Endodermal cell (in vitro differentiated cells): ENCODE data around the gene COG2. TPM values are rescaled to one million over a fixed set of nuclear protein-coding genes. Genes with fewer than 3 reads are reported as not detected.

ENCODE experiments used
- DNase-seq: peaks from one replicate; pipeline ENCODE4 v3.0.0-alpha.2; 2017
- H3K27ac ChIP-seq: 2 replicates; pipeline ENCODE4 v1.5.1; 2013; ENCODE audit warnings: mild to moderate bottlenecking, low read depth, low read length, moderate library complexity
- H3K27me3 ChIP-seq: 2 replicates; pipeline ENCODE4 v1.6.1; 2013; ENCODE audit warnings: mild to moderate bottlenecking, low read length, moderate library complexity; ENCODE audit not compliant: insufficient read depth, control insufficient read depth, poor library complexity, severe bottlenecking
- H3K36me3 ChIP-seq: 2 replicates; pipeline ENCODE4 v1.7.0; 2013; ENCODE audit warnings: mild to moderate bottlenecking, low read length, moderate library complexity; ENCODE audit not compliant: control insufficient read depth, insufficient read depth
- H3K4me1 ChIP-seq: one replicate; pipeline ENCODE4 v1.7.0; 2013; ENCODE audit warnings: low read length; ENCODE audit not compliant: control insufficient read depth, insufficient read depth
- H3K4me3 ChIP-seq: 2 replicates; pipeline ENCODE4 v1.5.1; 2013; ENCODE audit warnings: mild to moderate bottlenecking, low read length, moderate library complexity
- H3K9ac ChIP-seq: 2 replicates; pipeline ENCODE4 v1.6.1; 2013; ENCODE audit warnings: mild to moderate bottlenecking, low read length, moderate library complexity; ENCODE audit not compliant: poor library complexity, severe bottlenecking; ENCODE audit errors: extremely low read depth
- H3K9me3 ChIP-seq: 2 replicates; pipeline ENCODE4 v1.6.1; 2013; ENCODE audit warnings: mild to moderate bottlenecking, low read length, moderate library complexity; ENCODE audit not compliant: control insufficient read depth
- H3K27ac Mint-ChIP-seq: 2 replicates; pipeline ENCODE4 v1.8.0; 2020; ENCODE audit warnings: mixed read lengths
- H3K27me3 Mint-ChIP-seq: 2 replicates; pipeline ENCODE4 v1.8.0; 2021; ENCODE audit warnings: mild to moderate bottlenecking, mixed read lengths; ENCODE audit not compliant: insufficient read depth
- H3K36me3 Mint-ChIP-seq: 2 replicates; pipeline ENCODE4 v1.8.0; 2020; ENCODE audit warnings: low read depth, mixed read lengths
- H3K4me1 Mint-ChIP-seq: 2 replicates; pipeline ENCODE4 v1.8.0; 2020; ENCODE audit warnings: mixed read lengths
- H3K4me3 Mint-ChIP-seq: 2 replicates; pipeline ENCODE4 v1.8.0; 2020; ENCODE audit warnings: mild to moderate bottlenecking, moderate library complexity, mixed read lengths
- H3K9me3 Mint-ChIP-seq: 2 replicates; pipeline ENCODE4 v1.8.0; 2020; ENCODE audit warnings: mild to moderate bottlenecking, mixed read lengths
- CTCF ChIP-seq: fragments of 200-600 bp; sonication (generic); conservative IDR thresholded peaks from 2 replicates; pipeline ENCODE4 v1.5.0; 2021; ENCODE audit warnings: antibody characterized with exemption, mild to moderate bottlenecking
- WGBS, 2 experiments: methylation state at CpG; one replicate each; pipeline versions ENCODE4 v1.1.5 to v1.1.7; 2013; ENCODE audit warnings: missing lambda C conversion rate in 2 of 2, mixed read lengths in 1 of 2; ENCODE audit not compliant: insufficient coverage in 1 of 2, insufficient read length in 1 of 2; 5-methylcytosine and 5-hydroxymethylcytosine counted together
- total RNA-seq, 2 donors: library from RNA; stranded (reverse); fragmentation: NEBNext Ultra II Directional in 1 of 2; extraction: Animal tissue kit (Norgen Biotek cat#: 25700) in 1 of 2; gene quantifications; 2 replicates in 1 of 2; 3 replicates in 1 of 2; pipeline ENCODE4 v1.2.1, GENCODE V29; 2021

The COG2 gene
- total RNA-seq, 2 donors from 2014 or later = 26.1 to 29.7 TPM

- H3K9me3 Mint-ChIP-seq = no peaks in the 10 kb centered on the region
- H3K27me3 Mint-ChIP-seq = peaks cover 15% of the 10 kb centered on the region
- Histone ChIP-seq H3K9me3 (no peaks in the 10 kb centered on the region), H3K27me3 (peaks cover 13% of the 10 kb centered on the region), H3K36me3 (no peaks in the 10 kb centered on the region), H3K9ac (no peak overlapping the region), H3K4me1 (peaks cover 3% of the 10 kb centered on the region), H3K4me3 (peak overlapping the region; percentile 100), H3K27ac (no peak overlapping the region)
- H3K36me3 Mint-ChIP-seq = peaks cover 5% of the 10 kb centered on the region
- no peak for DNase-seq
- WGBS, 2 experiments = 6 to 9% methylated on average over 14 to 18 of the region's 18 CpGs
- peak overlapping the region; percentile 94 for H3K27ac Mint-ChIP-seq
- peaks cover 15% of the 10 kb centered on the region for H3K4me1 Mint-ChIP-seq
- TF ChIP-seq CTCF = no peak
- peak overlapping the region; percentile 91 for H3K4me3 Mint-ChIP-seq
Observed at GRCh38 chr1:230641900-230642262, 400 bp upstream of the COG2 start.

- H3K27me3 ChIP-seq = peaks cover 6% of the 10 kb centered on the region
- no peaks in the 10 kb centered on the region for H3K9me3 ChIP-seq
- TF ChIP-seq CTCF = no peak
- no peak for DNase-seq
- Mint-ChIP-seq H3K27me3 (peaks cover 6% of the 10 kb centered on the region), H3K4me3 (peak overlapping the region; percentile 91), H3K27ac (no peak overlapping the region), H3K9me3 (no peaks in the 10 kb centered on the region), H3K36me3 (peaks cover 5% of the 10 kb centered on the region), H3K4me1 (peaks cover 15% of the 10 kb centered on the region)
- peak overlapping the region; percentile 100 for H3K4me3 ChIP-seq
- H3K27ac ChIP-seq = no peak overlapping the region
- H3K9ac ChIP-seq = no peak overlapping the region
- H3K4me1 ChIP-seq = peaks cover 3% of the 10 kb centered on the region
- H3K36me3 ChIP-seq = no peaks in the 10 kb centered on the region
- WGBS, 2 experiments = 68 to 80% methylated on average over 1 to 4 of the region's 4 CpGs
Observed at GRCh38 chr1:230643908-230644307, 1.6 kb downstream of the COG2 start.

- Histone ChIP-seq H3K9me3 (peaks cover 5% of the 10 kb centered on the region), H3K36me3 (no peaks in the 10 kb centered on the region), H3K4me1 (peaks cover 3% of the 10 kb centered on the region), H3K9ac (no peak overlapping the region), H3K27me3 (no peaks in the 10 kb centered on the region), H3K4me3 (no peak overlapping the region), H3K27ac (no peak overlapping the region)
- Mint-ChIP-seq H3K4me1 (peaks cover 10% of the 10 kb centered on the region), H3K9me3 (peaks cover 7% of the 10 kb centered on the region), H3K27ac (no peak overlapping the region), H3K4me3 (no peak overlapping the region), H3K36me3 (peaks cover 12% of the 10 kb centered on the region), H3K27me3 (no peaks in the 10 kb centered on the region)
- 94 to 95% methylated on average over 4 of the region's 4 CpGs for WGBS, 2 experiments
- no peak for DNase-seq
- TF ChIP-seq CTCF = no peak
Observed at GRCh38 chr1:230646710-230647302, 4.5 kb downstream of the COG2 start.
